Measurements from ENCODE around the gene SH3RF3. TPM values are rescaled to one million over a fixed set of nuclear protein-coding genes. Genes with fewer than 3 reads are reported as not detected.

The SH3RF3 gene
- total RNA-seq, 6 donors from 2014 or later: 4.1 to 21.0 (median 8.0) TPM

- WGBS, 2 donors: 76% methylated on average over 6 of the region's 6 CpGs; no CpG with 5 or more reads in 1 of the 2 donors
- no peak overlapping the region for H3K4me3 ChIP-seq
- H3K27ac ChIP-seq: no peak overlapping the region
- TF ChIP-seq, protein P1, sequence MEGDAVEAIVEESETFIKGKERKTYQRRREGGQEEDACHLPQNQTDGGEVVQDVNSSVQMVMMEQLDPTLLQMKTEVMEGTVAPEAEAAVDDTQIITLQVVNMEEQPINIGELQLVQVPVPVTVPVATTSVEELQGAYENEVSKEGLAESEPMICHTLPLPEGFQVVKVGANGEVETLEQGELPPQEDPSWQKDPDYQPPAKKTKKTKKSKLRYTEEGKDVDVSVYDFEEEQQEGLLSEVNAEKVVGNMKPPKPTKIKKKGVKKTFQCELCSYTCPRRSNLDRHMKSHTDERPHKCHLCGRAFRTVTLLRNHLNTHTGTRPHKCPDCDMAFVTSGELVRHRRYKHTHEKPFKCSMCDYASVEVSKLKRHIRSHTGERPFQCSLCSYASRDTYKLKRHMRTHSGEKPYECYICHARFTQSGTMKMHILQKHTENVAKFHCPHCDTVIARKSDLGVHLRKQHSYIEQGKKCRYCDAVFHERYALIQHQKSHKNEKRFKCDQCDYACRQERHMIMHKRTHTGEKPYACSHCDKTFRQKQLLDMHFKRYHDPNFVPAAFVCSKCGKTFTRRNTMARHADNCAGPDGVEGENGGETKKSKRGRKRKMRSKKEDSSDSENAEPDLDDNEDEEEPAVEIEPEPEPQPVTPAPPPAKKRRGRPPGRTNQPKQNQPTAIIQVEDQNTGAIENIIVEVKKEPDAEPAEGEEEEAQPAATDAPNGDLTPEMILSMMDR (IDR thresholded peaks at IDR 0.05): no peak
- TF ChIP-seq EP300 (IDR thresholded peaks at IDR 0.05): no peak
- no peak for TF ChIP-seq POLR2AphosphoS5 (IDR thresholded peaks at IDR 0.05)
- TF ChIP-seq POLR2A (IDR thresholded peaks at IDR 0.05): no peak
- no peaks in the 10 kb centered on the region for H3K4me1 ChIP-seq
- no peaks in the 10 kb centered on the region for H3K36me3 ChIP-seq
- no peak for DNase-seq
- no peaks in the 10 kb centered on the region for H3K9me3 ChIP-seq
- H3K27me3 ChIP-seq: no peaks in the 10 kb centered on the region
- ATAC-seq (ENCODE audit: low FRiP score in 2 of 2): peak in 1 of 2 donors; percentile 4
Observed at GRCh38 chr2:109523121-109523520, 394.1 kb downstream of the SH3RF3 start.

GRCh38 chr2:109523536-109524361 lies 394.7 kb downstream of the SH3RF3 start:
- ATAC-seq (ENCODE audit: low FRiP score in 2 of 2): peak in 1 of 2 donors; percentile 20
- H3K36me3 ChIP-seq: no peaks in the 10 kb centered on the region
- TF ChIP-seq POLR2AphosphoS5 (IDR thresholded peaks at IDR 0.05) (no peak), POLR2A (IDR thresholded peaks at IDR 0.05) (no peak), EP300 (IDR thresholded peaks at IDR 0.05) (no peak)
- TF ChIP-seq, protein P1 (IDR thresholded peaks at IDR 0.05): no peak
- 81 to 82% methylated on average over 11 to 12 of the region's 13 CpGs for WGBS, 2 donors
- no peak overlapping the region for H3K27ac ChIP-seq
- H3K9me3 ChIP-seq: no peaks in the 10 kb centered on the region
- H3K4me3 ChIP-seq: no peak overlapping the region
- no peaks in the 10 kb centered on the region for H3K27me3 ChIP-seq
- no peak for DNase-seq
- no peaks in the 10 kb centered on the region for H3K4me1 ChIP-seq

GRCh38 chr2:109525836-109526235 lies 396.8 kb downstream of the SH3RF3 start:
- DNase-seq: peak in 1 of 2 donors; percentile 12
- no peak for ATAC-seq (ENCODE audit: low FRiP score in 2 of 2)
- TF ChIP-seq EP300 (IDR thresholded peaks at IDR 0.05) (no peak), POLR2A (IDR thresholded peaks at IDR 0.05) (no peak), POLR2AphosphoS5 (IDR thresholded peaks at IDR 0.05) (no peak)
- TF ChIP-seq, protein P1 (IDR thresholded peaks at IDR 0.05): no peak
- 78 to 90% methylated on average over 4 of the region's 4 CpGs for WGBS, 2 donors
- Histone ChIP-seq H3K4me3 (no peak overlapping the region), H3K27me3 (no peaks in the 10 kb centered on the region), H3K4me1 (peaks cover 4 to 10% (median 8%) of the 10 kb centered on the region in 4 donors), H3K36me3 (no peaks in the 10 kb centered on the region), H3K27ac (no peak overlapping the region), H3K9me3 (no peaks in the 10 kb centered on the region)

- peak in 1 of 2 donors; percentile 4 for DNase-seq
- Histone ChIP-seq H3K36me3 (no peaks in the 10 kb centered on the region), H3K27me3 (no peaks in the 10 kb centered on the region), H3K4me3 (no peak overlapping the region), H3K9me3 (no peaks in the 10 kb centered on the region), H3K27ac (no peak overlapping the region), H3K4me1 (peaks cover 7 to 16% (median 9%) of the 10 kb centered on the region in 4 donors)
- WGBS, 2 donors: 89 to 92% methylated on average over 11 of the region's 11 CpGs
- TF ChIP-seq EP300 (IDR thresholded peaks at IDR 0.05) (no peak), POLR2A (IDR thresholded peaks at IDR 0.05) (no peak), POLR2AphosphoS5 (IDR thresholded peaks at IDR 0.05) (no peak)
- TF ChIP-seq, protein P1 (IDR thresholded peaks at IDR 0.05): no peak
- no peak for ATAC-seq (ENCODE audit: low FRiP score in 2 of 2)
Observed at GRCh38 chr2:109526442-109526970, 397.5 kb downstream of the SH3RF3 start.

Measured in upper lobe of left lung (tissue), 6 donors.